Gastrocnemius medialis (tissue), 4 donors: ENCODE measurements around the gene HSP90B1.

Experiments used
- POLR2A ChIP-seq, 2 donors: fragments of 450-650 bp; IDR thresholded peaks; one replicate each; pipeline ENCODE4 v1.6.1; 2017; ENCODE audit warnings: antibody characterized with exemption in 2 of 2, mild to moderate bottlenecking in 2 of 2, moderate library complexity in 2 of 2
- TF ChIP-seq, protein P1 (sequence below), 5 experiments: fragments of 450-650 bp in 3 of 5; fragments of 200-600 bp in 2 of 5; sonication (generic) in 2 of 5; IDR thresholded peaks in 4 of 5; conservative IDR thresholded peaks in 1 of 5; 1 replicate in 4 of 5; 2 replicates in 1 of 5; pipeline ENCODE4 v1.5.1; 2016 to 2019; ENCODE audit warnings: antibody characterized with exemption in 5 of 5, mild to moderate bottlenecking in 3 of 5, moderate library complexity in 3 of 5

DNA sequence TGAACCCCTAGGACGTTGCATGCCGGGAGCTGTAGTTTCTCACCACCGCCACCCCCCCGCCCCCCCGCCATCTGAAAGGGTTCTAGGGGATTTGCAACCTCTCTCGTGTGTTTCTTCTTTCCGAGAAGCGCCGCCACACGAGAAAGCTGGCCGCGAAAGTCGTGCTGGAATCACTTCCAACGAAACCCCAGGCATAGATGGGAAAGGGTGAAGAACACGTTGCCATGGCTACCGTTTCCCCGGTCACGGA, 501 bp upstream of the HSP90B1 start:
- TF ChIP-seq, protein P1, sequence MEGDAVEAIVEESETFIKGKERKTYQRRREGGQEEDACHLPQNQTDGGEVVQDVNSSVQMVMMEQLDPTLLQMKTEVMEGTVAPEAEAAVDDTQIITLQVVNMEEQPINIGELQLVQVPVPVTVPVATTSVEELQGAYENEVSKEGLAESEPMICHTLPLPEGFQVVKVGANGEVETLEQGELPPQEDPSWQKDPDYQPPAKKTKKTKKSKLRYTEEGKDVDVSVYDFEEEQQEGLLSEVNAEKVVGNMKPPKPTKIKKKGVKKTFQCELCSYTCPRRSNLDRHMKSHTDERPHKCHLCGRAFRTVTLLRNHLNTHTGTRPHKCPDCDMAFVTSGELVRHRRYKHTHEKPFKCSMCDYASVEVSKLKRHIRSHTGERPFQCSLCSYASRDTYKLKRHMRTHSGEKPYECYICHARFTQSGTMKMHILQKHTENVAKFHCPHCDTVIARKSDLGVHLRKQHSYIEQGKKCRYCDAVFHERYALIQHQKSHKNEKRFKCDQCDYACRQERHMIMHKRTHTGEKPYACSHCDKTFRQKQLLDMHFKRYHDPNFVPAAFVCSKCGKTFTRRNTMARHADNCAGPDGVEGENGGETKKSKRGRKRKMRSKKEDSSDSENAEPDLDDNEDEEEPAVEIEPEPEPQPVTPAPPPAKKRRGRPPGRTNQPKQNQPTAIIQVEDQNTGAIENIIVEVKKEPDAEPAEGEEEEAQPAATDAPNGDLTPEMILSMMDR (IDR thresholded peaks at IDR 0.05 in 4 of 5, conservative IDR thresholded peaks at IDR 0.05 in 1 of 5), result no peak
- TF ChIP-seq POLR2A (IDR thresholded peaks at IDR 0.05), result no peak
